GM18498 (cell line): ENCODE data around the gene TSPAN3.

Experiments used
- ATAC-seq: cut with Tn5 transposase; IDR thresholded peaks from one replicate; pipeline ENCODE4 v1.9.1; 2021; ENCODE audit warnings: mild to moderate bottlenecking, moderate library complexity; ENCODE audit not compliant: unreplicated experiment

Gene TSPAN3

DNA sequence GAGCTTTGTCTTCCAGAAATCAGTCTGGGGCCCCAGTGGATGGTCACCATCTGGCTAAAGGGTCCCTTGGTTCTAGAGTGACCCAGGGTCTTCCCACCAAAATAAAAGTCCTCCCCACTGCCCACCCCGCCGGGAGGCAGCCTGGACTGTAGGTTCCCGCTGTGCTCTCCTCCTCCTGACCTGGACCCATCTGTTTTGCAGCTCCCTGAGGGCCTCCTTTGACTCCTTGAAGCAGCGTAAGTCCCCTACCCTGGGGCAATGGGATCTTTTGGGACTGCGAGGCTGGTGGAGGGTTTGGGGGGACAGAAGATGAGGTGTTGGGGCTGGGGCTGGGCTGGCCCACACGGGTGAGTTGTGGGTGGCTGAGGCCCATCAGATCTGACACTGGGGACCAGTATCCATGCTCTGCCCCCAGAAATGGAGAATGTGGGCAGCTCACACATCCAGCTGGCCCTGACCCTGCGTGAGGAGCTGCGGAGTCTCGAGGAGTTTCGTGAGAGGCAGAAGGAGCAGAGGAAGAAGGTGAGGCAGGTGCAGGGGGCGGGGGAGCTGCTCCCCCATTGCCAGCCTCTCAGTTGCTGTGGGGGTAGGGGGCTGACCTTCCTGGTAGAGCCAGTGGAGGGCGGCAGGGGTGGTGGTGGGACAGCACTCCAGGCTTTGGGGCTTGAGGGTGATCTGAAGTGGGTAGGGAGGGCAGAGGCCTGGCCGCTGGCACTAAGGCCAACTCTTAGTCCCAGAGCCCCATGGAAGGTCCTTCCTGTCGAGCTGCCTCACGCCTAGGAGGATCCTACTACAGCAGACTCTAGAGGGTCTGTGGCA is 45.6 kb downstream of the TSPAN3 start:
- ATAC-seq = no peak

DNA sequence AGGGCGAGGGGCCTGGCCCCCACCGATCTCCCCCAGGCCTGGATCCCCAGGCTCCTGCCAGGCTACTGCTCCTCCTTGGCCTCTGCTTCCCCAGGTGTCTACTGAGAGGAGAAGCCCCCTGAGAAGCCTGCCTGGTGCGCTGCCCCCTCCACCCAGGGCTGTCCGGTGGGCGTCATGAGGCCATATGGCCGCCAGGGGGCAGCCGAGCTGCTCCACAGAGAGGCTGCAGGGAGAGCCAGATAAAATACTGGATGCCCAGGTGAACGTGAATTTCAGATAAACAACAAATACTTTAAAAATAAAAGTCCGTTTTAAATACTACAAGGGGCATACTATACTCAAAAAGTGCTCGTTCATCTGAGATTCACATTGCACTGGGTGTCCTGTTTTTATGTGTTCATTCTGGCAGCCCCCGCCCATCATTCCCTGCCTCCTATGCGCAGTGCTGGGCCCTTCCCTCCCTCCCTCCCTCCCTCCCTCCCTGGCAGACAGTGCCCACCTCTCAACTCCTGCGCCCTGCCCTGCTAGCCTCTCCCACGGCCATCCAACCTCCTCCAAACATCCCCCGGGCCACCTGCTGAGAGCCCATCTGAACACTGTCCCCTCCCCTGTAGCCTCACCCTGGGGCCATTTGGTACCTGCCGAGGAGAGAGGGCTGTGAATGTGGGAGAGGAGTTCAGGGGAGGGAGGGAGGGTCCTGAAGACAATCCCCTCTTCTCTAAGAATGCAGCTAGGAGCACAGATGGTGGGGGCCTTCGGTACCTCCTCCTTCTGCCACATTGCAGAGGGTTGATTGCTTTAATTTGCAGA is 46.4 kb downstream of the TSPAN3 start:
- ATAC-seq = peak; percentile 55

- no peak for ATAC-seq
Observed at GRCh38 chr15:77023576-77024272, 47.2 kb downstream of the TSPAN3 start.

DNA sequence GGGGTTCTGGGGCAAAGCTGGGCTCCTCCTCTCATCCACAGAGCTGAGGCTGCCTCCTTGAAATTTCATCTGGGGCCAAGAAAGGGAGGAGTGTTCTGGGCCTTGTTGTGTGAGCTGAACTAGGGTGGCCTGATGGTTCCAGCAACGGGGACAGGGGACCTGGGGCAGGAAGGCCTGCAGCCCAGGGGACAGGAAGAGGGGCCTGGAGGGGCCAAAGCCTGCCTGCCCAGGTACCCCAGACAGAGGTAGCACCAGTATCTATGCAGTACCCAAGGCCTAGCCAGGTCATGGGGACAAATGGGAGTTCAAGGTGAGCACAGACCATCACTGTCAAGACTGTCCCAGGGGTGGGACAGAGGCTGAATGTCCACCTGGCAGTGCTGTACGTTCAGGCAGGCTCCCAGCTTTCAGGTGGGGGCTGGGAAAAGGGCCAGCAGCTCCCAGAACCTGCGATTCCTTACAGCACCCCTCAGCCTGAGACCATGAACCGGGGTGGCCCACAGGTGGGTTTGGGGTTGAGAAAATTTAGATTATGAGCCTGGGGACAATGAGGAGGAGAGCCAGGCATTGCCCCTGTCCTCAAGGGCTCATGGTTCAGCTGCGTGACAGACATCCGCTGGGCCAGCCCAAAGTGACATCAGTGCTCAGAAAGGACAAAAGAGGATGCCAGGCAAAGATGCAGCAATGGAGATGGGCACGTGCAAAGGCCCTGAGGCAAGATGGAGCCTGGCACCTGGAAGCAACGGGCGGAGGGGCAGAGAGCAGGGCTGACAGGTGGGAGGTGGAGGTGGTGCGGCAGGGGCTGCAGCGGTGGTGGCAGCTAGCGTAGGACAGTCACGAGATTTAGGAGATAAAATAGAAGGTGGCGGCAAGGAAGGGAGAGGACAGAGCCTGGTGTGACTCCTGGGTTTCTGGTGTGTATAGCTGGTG is 48.0 kb downstream of the TSPAN3 start:
- no peak for ATAC-seq

GRCh38 chr15:77021803-77022381 is 49.0 kb downstream of the TSPAN3 start:
- no peak for ATAC-seq

GRCh38 chr15:77021088-77021481 is 49.8 kb downstream of the TSPAN3 start:
- ATAC-seq = no peak

GRCh38 chr15:77020348-77021087 is 50.4 kb downstream of the TSPAN3 start:
- ATAC-seq = no peak

DNA sequence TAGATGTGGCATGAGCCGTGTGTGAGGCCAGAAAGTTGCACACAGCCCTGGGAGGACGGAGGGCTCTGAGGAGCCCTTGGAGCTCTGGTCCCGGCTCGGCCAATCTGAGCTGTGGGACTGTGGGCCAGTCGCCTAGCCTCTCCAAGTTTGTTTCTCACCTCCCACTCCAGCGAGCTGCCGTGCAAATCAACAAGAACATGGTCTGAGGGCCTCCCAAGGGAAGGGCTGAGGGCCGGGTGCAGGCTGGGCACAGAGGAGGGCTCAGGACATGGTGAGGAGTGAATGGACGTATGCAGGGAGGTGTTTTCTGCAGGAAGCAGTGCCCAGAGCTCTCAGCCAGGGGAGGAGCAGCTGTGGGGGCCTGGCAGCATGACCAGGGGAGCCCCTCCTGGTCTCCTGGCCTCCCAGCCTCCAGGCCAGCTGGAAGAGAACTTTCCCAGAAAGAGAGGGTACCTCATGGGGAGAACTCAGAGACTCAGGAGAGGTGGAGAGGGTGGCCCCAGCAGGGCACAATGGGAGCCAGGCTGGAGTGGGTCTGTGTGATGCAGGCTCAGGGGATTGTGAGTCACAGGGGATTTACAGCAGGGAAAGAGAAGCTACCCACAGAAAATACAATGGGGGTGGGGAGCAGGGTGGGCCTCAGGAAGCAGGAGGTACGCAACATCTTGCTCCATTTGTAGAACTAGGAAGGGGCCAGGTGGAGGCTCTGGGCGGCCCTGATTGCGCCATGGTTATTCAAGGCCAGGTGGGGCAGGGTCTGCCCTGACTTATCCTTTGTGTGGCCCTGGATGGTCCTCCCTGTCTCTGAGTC is 51.2 kb downstream of the TSPAN3 start:
- ATAC-seq = no peak

- ATAC-seq = no peak
Observed at GRCh38 chr15:77018796-77019505, 52.0 kb downstream of the TSPAN3 start.

DNA sequence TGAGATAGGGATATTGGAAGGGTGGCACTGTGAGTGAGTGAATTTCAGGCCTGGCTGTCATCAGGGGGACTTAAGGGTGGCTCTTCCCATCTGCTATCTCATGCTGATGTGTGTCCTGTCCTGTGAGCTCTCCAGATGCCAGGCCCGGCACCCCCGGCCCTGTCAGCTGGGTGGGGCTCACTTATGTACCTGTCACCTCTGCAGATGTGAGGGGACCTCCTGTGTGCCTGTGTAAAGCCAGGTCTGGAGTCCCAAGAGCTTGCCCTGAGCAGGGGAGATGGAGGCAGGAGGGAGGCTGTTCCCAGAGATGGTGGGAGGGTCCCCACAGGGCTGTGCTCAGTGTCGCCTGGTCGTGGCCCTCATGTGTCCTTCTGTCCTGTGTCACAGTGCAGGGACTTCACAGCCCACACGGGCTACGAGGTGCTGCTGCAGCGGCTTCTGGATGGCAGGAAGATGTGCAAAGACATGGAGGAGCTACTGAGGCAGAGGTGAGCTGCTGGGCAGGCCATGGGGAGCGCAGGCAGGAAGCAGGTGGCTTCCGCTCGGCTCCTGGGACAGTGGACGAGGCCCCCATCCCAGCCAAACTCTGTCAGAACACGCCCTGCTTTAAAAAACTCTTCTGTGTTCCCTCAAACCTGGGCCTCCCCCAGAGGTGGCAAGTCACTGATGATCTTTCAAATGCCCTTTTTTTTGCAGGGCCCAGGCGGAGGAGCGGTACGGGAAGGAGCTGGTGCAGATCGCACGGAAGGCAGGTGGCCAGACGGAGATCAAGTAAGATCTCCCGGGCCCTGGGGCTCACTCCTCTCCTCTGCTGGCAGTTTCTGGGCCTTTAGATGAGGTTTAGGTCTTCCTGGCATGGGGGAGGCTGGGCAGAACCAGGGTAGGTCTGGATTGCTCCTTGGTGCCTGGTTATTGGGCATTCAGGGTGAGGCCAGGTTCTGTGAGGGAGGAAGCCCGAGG is 52.9 kb downstream of the TSPAN3 start:
- ATAC-seq = no peak

DNA sequence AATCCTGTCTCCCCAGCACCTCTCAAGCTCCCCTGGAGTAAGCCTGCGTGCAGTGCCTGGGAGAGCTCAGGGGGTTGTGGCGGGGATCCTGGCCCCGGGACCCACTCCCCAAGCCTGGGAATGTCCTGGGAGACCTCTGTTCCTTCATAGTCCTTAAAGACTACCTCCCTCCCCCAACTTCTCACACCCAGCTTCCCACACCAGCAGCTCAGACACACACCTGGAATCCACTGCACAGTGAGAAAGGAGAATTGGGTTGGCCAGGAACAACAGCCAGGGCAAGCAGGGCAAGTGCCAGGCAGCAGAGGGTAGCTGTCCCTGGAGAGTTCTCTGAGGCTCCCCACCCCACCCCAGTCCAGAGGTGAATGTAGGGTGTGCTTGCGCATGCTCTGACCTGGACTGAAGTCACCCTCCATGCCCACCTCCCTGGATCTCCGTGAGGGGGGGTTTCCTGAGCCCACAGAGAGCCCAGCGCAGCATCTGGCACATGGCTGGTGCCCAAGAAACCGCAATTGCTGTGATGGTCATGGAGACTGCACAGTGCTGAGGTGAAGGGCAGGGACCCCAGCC is 53.7 kb downstream of the TSPAN3 start:
- ATAC-seq = no peak

- no peak for ATAC-seq
Observed at GRCh38 chr15:77016321-77016695, 54.6 kb downstream of the TSPAN3 start.

- ATAC-seq = no peak
Observed at GRCh38 chr15:77015646-77016320, 55.1 kb downstream of the TSPAN3 start.

DNA sequence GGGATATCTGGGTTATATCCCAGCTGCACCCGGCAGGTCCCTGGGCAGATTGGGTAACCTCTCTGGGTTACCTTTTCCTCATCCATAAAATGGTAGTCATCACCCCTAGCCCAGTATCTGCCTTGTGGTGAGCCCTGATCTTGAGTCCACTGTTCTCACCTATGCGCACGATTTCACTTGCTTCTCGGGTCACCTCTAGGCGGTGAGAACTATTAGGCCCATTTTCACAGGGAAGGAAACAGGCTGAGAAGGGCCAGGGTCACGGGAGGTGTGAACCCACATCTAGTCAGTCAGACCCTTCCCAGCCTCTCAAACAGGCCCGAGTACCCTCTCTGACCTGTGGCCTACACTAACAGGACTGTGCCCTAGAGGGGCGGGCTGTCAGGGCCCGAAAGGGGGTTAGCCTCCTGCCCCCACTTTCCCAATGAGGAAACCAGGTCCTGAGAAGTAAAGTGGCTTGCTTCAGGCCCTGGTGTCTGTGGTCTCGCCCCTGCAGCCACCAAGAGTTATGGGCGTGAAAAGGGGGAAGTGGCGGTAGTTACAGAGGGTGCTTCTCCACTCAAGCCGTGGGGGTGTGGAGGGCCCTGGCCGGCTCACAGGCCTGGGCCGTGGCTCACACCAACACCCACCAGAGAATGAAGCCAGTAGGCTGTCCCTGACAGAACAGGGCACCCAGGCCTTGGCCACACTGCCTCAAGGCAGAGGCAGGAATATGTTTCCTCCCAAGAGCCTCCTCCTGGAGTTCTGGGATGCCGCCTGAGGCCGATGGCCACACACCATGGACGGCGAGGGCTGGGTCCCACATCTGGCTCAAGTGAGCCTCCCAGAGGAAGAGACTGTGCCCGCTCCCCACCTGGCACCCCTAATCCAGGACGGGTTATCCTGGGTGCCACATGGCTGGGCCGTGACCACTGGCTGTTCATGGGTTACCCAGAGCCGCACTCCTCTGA is 56.5 kb downstream of the TSPAN3 start:
- ATAC-seq = peak; percentile 51

- peak; percentile 46 for ATAC-seq
Observed at GRCh38 chr15:77013776-77014131, 57.2 kb downstream of the TSPAN3 start.
